Uterus (tissue), 2 donors: ENCODE results near the gene ANP32E.

Source experiments
- CTCF ChIP-seq, 4 experiments: fragments of 200-600 bp in 2 of 4; fragments of 450-650 bp in 2 of 4; sonication (generic) in 2 of 4; IDR thresholded peaks; one replicate each; pipeline ENCODE4 v1.5.1; 2016 to 2019; ENCODE audit warnings: antibody characterized with exemption in 4 of 4, mild to moderate bottlenecking in 2 of 4, moderate library complexity in 1 of 4
- POLR2A ChIP-seq, 2 donors: fragments of 450-650 bp; IDR thresholded peaks; one replicate each; pipeline ENCODE4 v1.6.1; 2016; ENCODE audit warnings: antibody characterized with exemption in 2 of 2, mild to moderate bottlenecking in 1 of 2, moderate library complexity in 1 of 2

- no peak for TF ChIP-seq CTCF (IDR thresholded peaks at IDR 0.05)
- TF ChIP-seq POLR2A (IDR thresholded peaks at IDR 0.05), result no peak
Observed at GRCh38 chr1:150171801-150172200, 64.1 kb downstream of the ANP32E start.
